D721Med (cell line): ENCODE measurements around the gene PCIF1.
A peak's percentile ranks its signal among the peaks of the same experiment; 100 is the strongest.

Experiments used
- DNase-seq: peaks from one replicate; pipeline ENCODE4 v3.0.0; 2011; ENCODE audit warnings: low spot score; ENCODE audit not compliant: insufficient read length
- FAIRE-seq: peaks from 2 replicates; lab custom pipeline; 2011; peaks lifted over from hg19 to GRCh38; lab: Jason Lieb, UNC
- TF ChIP-seq, protein P1 (sequence below): IDR thresholded peaks from 2 replicates; pipeline ENCODE4 v1.5.1; 2012; ENCODE audit warnings: mild to moderate bottlenecking, control low read depth; ENCODE audit not compliant: insufficient read depth; ENCODE audit errors: missing control alignments

The PCIF1 gene

GRCh38 chr20:45963059-45964005 lies 28.8 kb downstream of the PCIF1 start:
- DNase-seq (no peak), FAIRE-seq (no peak)
- TF ChIP-seq, protein P1, sequence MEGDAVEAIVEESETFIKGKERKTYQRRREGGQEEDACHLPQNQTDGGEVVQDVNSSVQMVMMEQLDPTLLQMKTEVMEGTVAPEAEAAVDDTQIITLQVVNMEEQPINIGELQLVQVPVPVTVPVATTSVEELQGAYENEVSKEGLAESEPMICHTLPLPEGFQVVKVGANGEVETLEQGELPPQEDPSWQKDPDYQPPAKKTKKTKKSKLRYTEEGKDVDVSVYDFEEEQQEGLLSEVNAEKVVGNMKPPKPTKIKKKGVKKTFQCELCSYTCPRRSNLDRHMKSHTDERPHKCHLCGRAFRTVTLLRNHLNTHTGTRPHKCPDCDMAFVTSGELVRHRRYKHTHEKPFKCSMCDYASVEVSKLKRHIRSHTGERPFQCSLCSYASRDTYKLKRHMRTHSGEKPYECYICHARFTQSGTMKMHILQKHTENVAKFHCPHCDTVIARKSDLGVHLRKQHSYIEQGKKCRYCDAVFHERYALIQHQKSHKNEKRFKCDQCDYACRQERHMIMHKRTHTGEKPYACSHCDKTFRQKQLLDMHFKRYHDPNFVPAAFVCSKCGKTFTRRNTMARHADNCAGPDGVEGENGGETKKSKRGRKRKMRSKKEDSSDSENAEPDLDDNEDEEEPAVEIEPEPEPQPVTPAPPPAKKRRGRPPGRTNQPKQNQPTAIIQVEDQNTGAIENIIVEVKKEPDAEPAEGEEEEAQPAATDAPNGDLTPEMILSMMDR, result peak; percentile 41

DNA sequence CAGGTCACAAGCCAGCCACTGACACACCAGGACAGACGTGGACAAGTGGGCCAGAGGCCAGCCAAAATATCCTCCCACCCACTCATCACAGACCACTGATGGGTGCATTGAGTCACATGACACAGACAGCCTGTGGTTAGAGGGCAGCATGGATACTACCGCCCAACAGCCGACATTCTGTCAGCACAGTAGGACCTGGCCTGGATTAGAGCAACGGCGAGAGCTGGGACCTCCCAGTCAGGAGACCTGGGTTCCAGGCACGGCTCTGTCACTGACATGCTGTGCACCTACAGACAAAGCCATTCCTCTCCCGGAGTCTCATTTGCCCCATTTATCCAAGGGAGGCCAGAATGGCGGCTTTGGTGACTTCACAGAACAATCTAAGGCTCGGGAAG lies 29.5 kb downstream of the PCIF1 start:
- DNase-seq (no peak), FAIRE-seq (no peak)
- TF ChIP-seq, protein P1, result no peak

- DNase-seq (no peak), FAIRE-seq (no peak)
- TF ChIP-seq, protein P1, result no peak
These were observed 30.9 kb downstream of the PCIF1 start for GRCh38 chr20:45965169-45966002.

DNA sequence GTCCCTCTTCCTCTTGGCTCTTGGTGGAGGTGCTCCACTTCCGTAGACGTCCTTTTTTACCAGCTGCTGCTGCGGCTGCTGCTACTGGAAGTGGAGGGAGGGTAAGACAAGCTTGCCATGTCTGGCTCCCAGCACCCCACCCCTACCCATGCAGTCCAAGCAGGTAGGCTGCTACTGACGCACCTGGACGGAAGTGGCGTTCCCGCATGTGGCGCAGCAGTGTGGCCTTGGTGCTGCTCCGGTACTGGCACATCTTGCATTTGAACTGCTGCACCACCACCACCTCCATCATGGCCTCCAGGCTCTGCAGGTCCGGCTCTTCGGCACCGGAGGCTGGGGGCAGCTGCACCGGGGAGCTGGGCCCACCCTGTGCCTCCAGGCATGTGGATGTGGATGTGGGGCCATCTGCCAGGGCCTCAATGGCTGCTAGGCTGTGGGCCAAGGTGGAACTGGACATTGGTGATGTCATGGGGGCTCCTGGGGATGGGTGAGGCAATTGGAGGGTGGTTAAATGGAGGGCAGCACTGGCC lies 33.1 kb downstream of the PCIF1 start:
- TF ChIP-seq, protein P1, result no peak
- FAIRE-seq, result no peak
- no peak for DNase-seq

GRCh38 chr20:45968081-45968671 lies 33.7 kb downstream of the PCIF1 start:
- TF ChIP-seq, protein P1, result no peak
- no peak for FAIRE-seq
- DNase-seq, result no peak

- no peak for FAIRE-seq
- TF ChIP-seq, protein P1, result no peak
- no peak for DNase-seq
These were observed 34.6 kb downstream of the PCIF1 start for GRCh38 chr20:45968801-45969711.
